K562 (cell line): Measurements from ENCODE around the gene ZNF738. TPM values are rescaled to one million over a fixed set of nuclear protein-coding genes. Genes with fewer than 3 reads are reported as not detected.

Experiments used
- BRD4 ChIP-seq: fragments of 200-600 bp; sonication (generic); IDR thresholded peaks from 2 replicates; pipeline ENCODE4 v1.6.1; 2017; ENCODE audit warnings: inconsistent platforms
- CHAMP1 ChIP-seq: fragments of 450-650 bp; IDR thresholded peaks from 2 replicates; pipeline ENCODE4 v1.6.1; 2016; ENCODE audit warnings: mild to moderate bottlenecking
- FOXJ3 ChIP-seq: sonication (generic); formaldehyde crosslinking; IDR thresholded peaks from 2 replicates; pipeline ENCODE4 v1.4.0; 2020; ENCODE audit warnings: mild to moderate bottlenecking, missing genetic modification reagents
- HMGN3 ChIP-seq: IDR thresholded peaks from 2 replicates; pipeline ENCODE4 v1.6.1; 2011; ENCODE audit warnings: borderline replicate concordance, low read depth, mild to moderate bottlenecking, mixed read lengths, low read length; ENCODE audit not compliant: insufficient read length; ENCODE audit errors: extremely low read depth
- NFIC ChIP-seq: fragments of 450-650 bp; IDR thresholded peaks from 2 replicates; pipeline ENCODE4 v1.6.1; 2017; ENCODE audit warnings: mild to moderate bottlenecking, inconsistent platforms
- PML ChIP-seq: IDR thresholded peaks from 2 replicates; pipeline ENCODE4 v1.6.1; 2012; ENCODE audit warnings: low read length, inconsistent platforms
- RHOXF2B ChIP-seq: fragments of 250-450 bp; sonication (Bioruptor Pico); conservative IDR thresholded peaks from 2 replicates; pipeline ENCODE4 v1.5.1; 2021
- SREBF2 ChIP-seq: sonication (generic); formaldehyde crosslinking; IDR thresholded peaks from 2 replicates; pipeline ENCODE4 v1.4.0; 2020; ENCODE audit warnings: mild to moderate bottlenecking, missing genetic modification reagents
- TFE3 ChIP-seq: fragments of 450-650 bp; formaldehyde crosslinking; IDR thresholded peaks from 2 replicates; pipeline ENCODE4 v1.4.0; 2020; ENCODE audit warnings: mild to moderate bottlenecking, mixed read lengths
- ZBTB11 ChIP-seq, 3 experiments: fragments of 200-800 bp in 1 of 3; fragments of 250-450 bp in 1 of 3; fragments of 450-650 bp in 1 of 3; sonication (Bioruptor Pico) in 1 of 3; sonication (Bioruptor generic) in 1 of 3; formaldehyde crosslinking in 1 of 3; IDR thresholded peaks; 2 replicates each; pipeline versions ENCODE4 v1.6.1 to v1.8.0; 2016 to 2022; ENCODE audit warnings: mild to moderate bottlenecking in 2 of 3, missing genetic modification characterization in 2 of 3, missing compliant biosample characterization in 1 of 3, moderate library complexity in 1 of 3
- polyA plus RNA-seq, 8 experiments: library from polyadenylated mRNA; depleted of rRNA in 4 of 8; stranded (reverse) in 5 of 8; unstranded in 3 of 8; fragments of >200 nt; fragmentation: Nextera tagmentation in 2 of 8; fragmentation: Illumina TruSeq in 1 of 8; extraction: Ambion mirVana in 2 of 8; extraction: Trizol in 1 of 8; gene quantifications; 2 replicates each; pipeline versions ENCODE4 v1.2.1 to v1.2.3, GENCODE V29; 2011 to 2014; ENCODE audit warnings: inconsistent platforms in 1 of 8, missing spikeins in 1 of 8
- total RNA-seq, 7 experiments: library from RNA; depleted of rRNA in 6 of 7; stranded (reverse); fragments of >200 nt in 6 of 7; fragmentation: Illumina TruSeq in 2 of 7; extraction: Trizol in 2 of 7; gene quantifications; 2 replicates each; pipeline versions ENCODE4 v1.2.1 to v1.2.3, GENCODE V29; 2011 to 2021; ENCODE audit warnings: low replicate concordance in 1 of 7
- TF ChIP-seq, protein P1 (sequence below): fragments of 450-650 bp; formaldehyde crosslinking; IDR thresholded peaks from 2 replicates; pipeline ENCODE4 v1.4.0; 2022; ENCODE audit warnings: mild to moderate bottlenecking, moderate library complexity

The ZNF738 gene
- total and polyA plus RNA-seq, 9 of the 15 experiments (the other 6 are each of a cell fraction or from before 2014, with no cell fraction given): 5.6 to 15.0 (median 8.6) TPM

GRCh38 chr19:21328885-21329605 is 29.8 kb upstream of the ZNF738 start, which contains the start of gene ZNF708 (continued):
- TF ChIP-seq ZBTB11 (CRISPR knock-in tag; IDR thresholded peaks at IDR 0.05) (peak in 1 of 3 experiments; percentile 92; a peak in 3 of 6 replicates), NFIC (0 out of 2 replicates have a peak, but pooled peaks have one; percentile 5), SREBF2 (no peak), RHOXF2B (no peak), BRD4 (peak; percentile 55; the same call in 1 of the 2 replicates), CHAMP1 (no peak), TFE3 (CRISPR knock-in tag) (no peak), HMGN3 (no peak), PML (peak; percentile 60; the same call in 1 of the 2 replicates), FOXJ3 (CRISPR knock-in tag) (no peak)
- TF ChIP-seq, protein P1, sequence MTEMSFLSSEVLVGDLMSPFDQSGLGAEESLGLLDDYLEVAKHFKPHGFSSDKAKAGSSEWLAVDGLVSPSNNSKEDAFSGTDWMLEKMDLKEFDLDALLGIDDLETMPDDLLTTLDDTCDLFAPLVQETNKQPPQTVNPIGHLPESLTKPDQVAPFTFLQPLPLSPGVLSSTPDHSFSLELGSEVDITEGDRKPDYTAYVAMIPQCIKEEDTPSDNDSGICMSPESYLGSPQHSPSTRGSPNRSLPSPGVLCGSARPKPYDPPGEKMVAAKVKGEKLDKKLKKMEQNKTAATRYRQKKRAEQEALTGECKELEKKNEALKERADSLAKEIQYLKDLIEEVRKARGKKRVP (CRISPR knock-in tag): no peak
